Hepatocyte (in vitro differentiated cells): ENCODE measurements around the gene APOM. TPM values are rescaled to one million over a fixed set of nuclear protein-coding genes. Genes with fewer than 3 reads are reported as not detected.

Experiments
- DNase-seq: peaks from one replicate; pipeline ENCODE4 v3.0.0-alpha.2; 2016; ENCODE audit warnings: low spot score
- H2AFZ ChIP-seq: fragments of 200-600 bp; sonication (generic); 2 replicates; pipeline ENCODE4 v1.6.0; 2016; ENCODE audit warnings: antibody characterized with exemption, mild to moderate bottlenecking
- H3K27ac ChIP-seq: fragments of 200-600 bp; sonication (generic); 2 replicates; pipeline ENCODE4 v1.5.1; 2016; ENCODE audit warnings: mild to moderate bottlenecking
- H3K27me3 ChIP-seq: fragments of 200-600 bp; sonication (generic); 2 replicates; pipeline ENCODE4 v1.6.1; 2016
- H3K36me3 ChIP-seq: fragments of 200-600 bp; sonication (generic); replicated peaks from 2 replicates; pipeline ENCODE4 v1.5.1; 2016; ENCODE audit warnings: low read depth; ENCODE audit not compliant: insufficient read depth
- H3K4me1 ChIP-seq: fragments of 200-600 bp; sonication (generic); 2 replicates; pipeline ENCODE4 v1.5.1; 2016; ENCODE audit warnings: mild to moderate bottlenecking, moderate library complexity; ENCODE audit not compliant: insufficient read depth
- H3K4me2 ChIP-seq: fragments of 200-600 bp; sonication (generic); 2 replicates; pipeline ENCODE4 v1.6.0; 2016
- H3K4me3 ChIP-seq: fragments of 200-600 bp; sonication (generic); 2 replicates; pipeline ENCODE4 v1.5.1; 2016; ENCODE audit warnings: mild to moderate bottlenecking
- H3K79me2 ChIP-seq: fragments of 200-600 bp; sonication (generic); 2 replicates; pipeline ENCODE4 v1.6.0; 2017; ENCODE audit warnings: mild to moderate bottlenecking
- H3K9me2 ChIP-seq: fragments of 200-600 bp; sonication (generic); replicated peaks from 2 replicates; pipeline ENCODE4 v1.6.0; 2017; ENCODE audit warnings: mild to moderate bottlenecking; ENCODE audit not compliant: insufficient read depth
- H3K9me3 ChIP-seq: fragments of 200-600 bp; sonication (generic); 2 replicates; pipeline ENCODE4 v1.5.1; 2016; ENCODE audit warnings: low read depth, mild to moderate bottlenecking
- H4K20me1 ChIP-seq: fragments of 200-600 bp; sonication (generic); 2 replicates; pipeline ENCODE4 v1.6.0; 2016; ENCODE audit warnings: mild to moderate bottlenecking; ENCODE audit not compliant: insufficient read depth, poor library complexity, severe bottlenecking
- CTCF ChIP-seq: fragments of 200-600 bp; sonication (generic); IDR thresholded peaks from 2 replicates; pipeline ENCODE4 v1.5.1; 2016; ENCODE audit warnings: antibody characterized with exemption, mild to moderate bottlenecking; ENCODE audit not compliant: poor library complexity
- EZH2 ChIP-seq: fragments of 200-600 bp; sonication (generic); IDR thresholded peaks from 2 replicates; pipeline ENCODE4 v1.6.1; 2016; ENCODE audit warnings: antibody characterized with exemption, mild to moderate bottlenecking, borderline replicate concordance
- EZH2phosphoT487 ChIP-seq: fragments of 200-600 bp; sonication (generic); IDR thresholded peaks from one replicate; pipeline ENCODE4 v1.6.1; 2018; ENCODE audit warnings: antibody characterized with exemption, mild to moderate bottlenecking, low read depth, moderate library complexity; ENCODE audit not compliant: unreplicated experiment, severe bottlenecking
- WGBS: methylation state at CpG from one replicate; pipeline ENCODE4 v1.1.6; 2016; ENCODE audit warnings: low lambda C conversion rate; ENCODE audit errors: missing lambda C conversion rate; 5-methylcytosine and 5-hydroxymethylcytosine counted together
- polyA plus RNA-seq: library from polyadenylated mRNA; unstranded; fragments of >200 nt; fragmentation: Nextera tagmentation; extraction: Ambion mirVana; gene quantifications from 2 replicates; pipeline ENCODE4 v1.2.1, GENCODE V29; 2016
- total RNA-seq: library from RNA; depleted of rRNA; stranded (reverse); fragments of >200 nt; gene quantifications from 2 replicates; pipeline ENCODE4 v1.2.3, GENCODE V29; 2014

Gene APOM
- 9.3 and 10.4 TPM in 2 replicates for total RNA-seq
- polyA plus RNA-seq: 28.2 and 40.7 TPM in 2 replicates

GRCh38 chr6:31655349-31656237 lies at the start of gene APOM:
Gene APOM, plus strand, starts transcription at chr6:31655894. Its CDS starts 73 bp downstream, at chr6:31655967.
- peaks cover 13% of the 10 kb centered on the region for H4K20me1 ChIP-seq
- H2AFZ ChIP-seq: no peak within 1 kb of the TSS
- H3K4me3 ChIP-seq: no peak within 1 kb of the TSS
- H3K27me3 ChIP-seq: no peaks in the 10 kb centered on the region
- H3K36me3 ChIP-seq: no peaks in the 10 kb centered on the region
- 68% methylated on average over 8 of the region's 8 CpGs for WGBS
- peak within 1 kb of the TSS; percentile 53 for H3K4me2 ChIP-seq
- no peaks in the 10 kb centered on the region for H3K9me3 ChIP-seq
- TF ChIP-seq EZH2phosphoT487 (no peak), CTCF (no peak), EZH2 (no peak)
- peaks cover 64% of the 10 kb centered on the region for H3K79me2 ChIP-seq
- no peaks in the 10 kb centered on the region for H3K9me2 ChIP-seq
- H3K27ac ChIP-seq: peak within 1 kb of the TSS; percentile 62
- H3K4me1 ChIP-seq: peaks cover 29% of the 10 kb centered on the region
- peak; percentile 66 for DNase-seq

GRCh38 chr6:31607317-31607716 lies 48.4 kb upstream of the APOM start:
- Histone ChIP-seq H3K27me3 (no peaks in the 10 kb centered on the region), H3K4me2 (no peak overlapping the region), H3K36me3 (no peaks in the 10 kb centered on the region), H3K9me2 (no peaks in the 10 kb centered on the region), H3K27ac (no peak overlapping the region), H3K9me3 (no peaks in the 10 kb centered on the region), H3K4me1 (no peaks in the 10 kb centered on the region), H3K79me2 (no peaks in the 10 kb centered on the region), H2AFZ (no peak overlapping the region), H4K20me1 (no peaks in the 10 kb centered on the region), H3K4me3 (no peak overlapping the region)
- TF ChIP-seq EZH2phosphoT487 (no peak), EZH2 (no peak), CTCF (no peak)
- DNase-seq: no peak
- WGBS: 73% methylated on average over 1 of the region's 1 CpG

- Histone ChIP-seq H3K36me3 (no peaks in the 10 kb centered on the region), H4K20me1 (no peaks in the 10 kb centered on the region), H2AFZ (no peak overlapping the region), H3K4me2 (no peak overlapping the region), H3K27ac (no peak overlapping the region), H3K9me3 (no peaks in the 10 kb centered on the region), H3K79me2 (no peaks in the 10 kb centered on the region), H3K9me2 (no peaks in the 10 kb centered on the region), H3K4me3 (no peak overlapping the region), H3K27me3 (no peaks in the 10 kb centered on the region), H3K4me1 (peaks cover 3% of the 10 kb centered on the region)
- 63% methylated on average over 8 of the region's 8 CpGs for WGBS
- TF ChIP-seq EZH2 (no peak), EZH2phosphoT487 (no peak), CTCF (no peak)
- DNase-seq: no peak
These were observed 45.9 kb upstream of the APOM start for GRCh38 chr6:31609519-31610406.
